Suprapubic skin (tissue), 4 donors: ENCODE results near the gene HRH2. TPM values are rescaled to one million over a fixed set of nuclear protein-coding genes. Genes with fewer than 3 reads are reported as not detected.

Experiments used
- DNase-seq, 2 donors: peaks; one replicate each; pipeline ENCODE4 v3.0.0-alpha.2; 2019; ENCODE audit warnings: low spot score in 2 of 2
- H3K27ac ChIP-seq: fragments of 200-600 bp; sonication (generic); one replicate; pipeline ENCODE4 v1.5.1; 2019
- H3K27me3 ChIP-seq: fragments of 200-600 bp; sonication (generic); one replicate; pipeline ENCODE4 v1.5.1; 2019
- H3K36me3 ChIP-seq: fragments of 200-600 bp; sonication (generic); one replicate; pipeline ENCODE4 v1.5.1; 2019
- H3K4me1 ChIP-seq: fragments of 200-600 bp; sonication (generic); one replicate; pipeline ENCODE4 v1.5.1; 2019
- H3K4me3 ChIP-seq: fragments of 200-600 bp; sonication (generic); one replicate; pipeline ENCODE4 v1.5.1; 2019; ENCODE audit warnings: mild to moderate bottlenecking
- H3K9me3 ChIP-seq: fragments of 200-600 bp; sonication (generic); one replicate; pipeline ENCODE4 v1.5.1; 2019
- CTCF ChIP-seq, 2 donors: fragments of 200-600 bp in 1 of 2; fragments of 450-650 bp in 1 of 2; sonication (generic) in 1 of 2; IDR thresholded peaks; one replicate each; pipeline ENCODE4 v1.5.1; 2016 to 2019; ENCODE audit warnings: antibody characterized with exemption in 2 of 2, mild to moderate bottlenecking in 1 of 2, moderate library complexity in 1 of 2
- EP300 ChIP-seq: sonication (generic); formaldehyde crosslinking; IDR thresholded peaks from one replicate; pipeline ENCODE4 v1.6.1; 2017; ENCODE audit warnings: antibody characterized with exemption
- POLR2A ChIP-seq, 2 donors: fragments of 450-650 bp; IDR thresholded peaks; one replicate each; pipeline ENCODE4 v1.6.1; 2017; ENCODE audit warnings: antibody characterized with exemption in 2 of 2, mild to moderate bottlenecking in 2 of 2, moderate library complexity in 2 of 2
- POLR2AphosphoS5 ChIP-seq, 3 donors: sonication (generic); formaldehyde crosslinking; IDR thresholded peaks; one replicate each; pipeline ENCODE4 v1.6.1; 2017; ENCODE audit warnings: antibody characterized with exemption in 3 of 3
- WGBS: methylation state at CpG from one replicate; pipeline ENCODE4 v1.1.5; 2018; 5-methylcytosine and 5-hydroxymethylcytosine counted together
- total RNA-seq, 4 donors: library from RNA; depleted of rRNA; stranded (reverse); fragments of >200 nt; gene quantifications; one replicate each; pipeline ENCODE4 v1.1.0, GENCODE V29; 2016

HRH2 gene
- total RNA-seq, 4 donors from 2014 or later = 0.81 to 1.4 (median 1.0) TPM

DNA sequence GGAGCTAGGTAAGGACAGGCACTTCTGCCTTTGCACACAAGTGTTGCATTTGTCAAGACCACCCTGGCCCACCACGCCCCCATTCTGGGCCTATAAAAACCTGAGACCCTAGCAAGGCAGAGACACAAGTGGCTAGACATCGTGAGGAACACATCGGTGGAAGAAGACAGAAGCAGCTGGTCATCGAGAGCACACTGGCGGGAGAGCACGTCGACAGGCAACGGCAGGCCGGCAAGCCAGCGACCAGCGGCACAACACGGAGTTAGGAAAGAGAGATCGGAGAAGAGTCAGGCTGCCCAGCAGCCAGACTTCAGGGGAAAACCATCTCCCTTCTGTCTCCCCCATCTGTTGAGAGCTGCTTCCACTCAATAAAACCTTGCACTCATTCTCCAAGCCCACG is 76.1 kb downstream of the HRH2 start:
- H3K4me1 ChIP-seq = peaks cover 9% of the 10 kb centered on the region
- TF ChIP-seq CTCF (IDR thresholded peaks at IDR 0.05) = no peak
- no peak for TF ChIP-seq POLR2A (IDR thresholded peaks at IDR 0.05)
- no peak for TF ChIP-seq POLR2AphosphoS5 (IDR thresholded peaks at IDR 0.05)
- no peak for TF ChIP-seq EP300
- H3K27ac ChIP-seq = no peak overlapping the region
- no peak overlapping the region for H3K4me3 ChIP-seq
- 87% methylated on average over 14 of the region's 14 CpGs for WGBS
- H3K9me3 ChIP-seq = no peaks in the 10 kb centered on the region
- no peaks in the 10 kb centered on the region for H3K36me3 ChIP-seq
- peaks cover 61% of the 10 kb centered on the region for H3K27me3 ChIP-seq
- no peak for DNase-seq

- H3K4me3 ChIP-seq = no peak overlapping the region
- H3K27me3 ChIP-seq = peaks cover 57% of the 10 kb centered on the region
- H3K27ac ChIP-seq = no peak overlapping the region
- no peaks in the 10 kb centered on the region for H3K36me3 ChIP-seq
- peaks cover 5% of the 10 kb centered on the region for H3K4me1 ChIP-seq
- peak in 1 of 2 donors; percentile 65 for DNase-seq
- H3K9me3 ChIP-seq = no peaks in the 10 kb centered on the region
- WGBS = 82% methylated on average over 10 of the region's 10 CpGs
- TF ChIP-seq CTCF (IDR thresholded peaks at IDR 0.05) (no peak), POLR2A (IDR thresholded peaks at IDR 0.05) (no peak), EP300 (no peak), POLR2AphosphoS5 (IDR thresholded peaks at IDR 0.05) (no peak)
Observed at GRCh38 chr5:175734501-175734900, 76.6 kb downstream of the HRH2 start.

DNA sequence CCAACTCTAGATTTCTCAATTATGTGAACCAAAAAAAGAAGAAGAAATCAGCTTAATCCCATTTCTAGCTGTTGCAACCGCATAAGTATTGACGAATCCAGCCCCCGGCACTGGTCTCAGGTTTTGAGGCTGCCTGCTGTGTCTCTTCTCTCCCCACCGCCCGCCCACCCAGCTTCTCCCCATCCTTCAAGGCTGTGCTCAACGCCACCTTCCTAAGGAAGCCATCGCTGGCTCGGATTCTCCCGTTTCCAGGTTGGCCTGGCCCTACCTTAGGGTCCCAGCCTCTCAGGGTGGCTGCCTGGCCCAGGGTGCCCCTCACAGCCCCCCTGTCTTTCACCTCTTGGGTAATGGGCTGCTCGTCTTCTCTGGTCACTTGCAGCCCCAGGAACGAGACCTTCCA is 77.8 kb downstream of the HRH2 start:
- Histone ChIP-seq H3K4me3 (no peak overlapping the region), H3K36me3 (no peaks in the 10 kb centered on the region), H3K27ac (no peak overlapping the region), H3K27me3 (peaks cover 56% of the 10 kb centered on the region), H3K9me3 (no peaks in the 10 kb centered on the region), H3K4me1 (no peaks in the 10 kb centered on the region)
- WGBS = 85% methylated on average over 10 of the region's 11 CpGs
- no peak for DNase-seq
- TF ChIP-seq CTCF (IDR thresholded peaks at IDR 0.05) = no peak
- no peak for TF ChIP-seq POLR2AphosphoS5 (IDR thresholded peaks at IDR 0.05)

- WGBS = 71% methylated on average over 1 of the region's 4 CpGs
- peaks cover 52% of the 10 kb centered on the region for H3K27me3 ChIP-seq
- no peaks in the 10 kb centered on the region for H3K9me3 ChIP-seq
- H3K4me1 ChIP-seq = no peaks in the 10 kb centered on the region
- no peaks in the 10 kb centered on the region for H3K36me3 ChIP-seq
- TF ChIP-seq POLR2A (IDR thresholded peaks at IDR 0.05) = no peak
- no peak for TF ChIP-seq EP300
- TF ChIP-seq CTCF (IDR thresholded peaks at IDR 0.05) = no peak
- no peak for TF ChIP-seq POLR2AphosphoS5 (IDR thresholded peaks at IDR 0.05)
- no peak overlapping the region for H3K4me3 ChIP-seq
- H3K27ac ChIP-seq = no peak overlapping the region
- DNase-seq = no peak
Observed at GRCh38 chr5:175736652-175737051, 78.8 kb downstream of the HRH2 start.

- no peak overlapping the region for H3K27ac ChIP-seq
- H3K4me3 ChIP-seq = no peak overlapping the region
- no peak for DNase-seq
- H3K36me3 ChIP-seq = no peaks in the 10 kb centered on the region
- no peak for TF ChIP-seq EP300
- TF ChIP-seq POLR2AphosphoS5 (IDR thresholded peaks at IDR 0.05) = no peak
- TF ChIP-seq CTCF (IDR thresholded peaks at IDR 0.05) = no peak
- no peak for TF ChIP-seq POLR2A (IDR thresholded peaks at IDR 0.05)
- peaks cover 55% of the 10 kb centered on the region for H3K27me3 ChIP-seq
- H3K4me1 ChIP-seq = no peaks in the 10 kb centered on the region
- H3K9me3 ChIP-seq = no peaks in the 10 kb centered on the region
- 80% methylated on average over 7 of the region's 7 CpGs for WGBS
Observed at GRCh38 chr5:175737481-175737880, 79.6 kb downstream of the HRH2 start.
